Measurements from ENCODE around the gene ANKS6. TPM values are rescaled to one million over a fixed set of nuclear protein-coding genes. Genes with fewer than 3 reads are reported as not detected.

Gene ANKS6
- total and polyA plus RNA-seq, 9 of the 15 experiments (the other 6 are each of a cell fraction or from before 2014, with no cell fraction given) = 9.9 to 74.5 (median 36.9) TPM

DNA sequence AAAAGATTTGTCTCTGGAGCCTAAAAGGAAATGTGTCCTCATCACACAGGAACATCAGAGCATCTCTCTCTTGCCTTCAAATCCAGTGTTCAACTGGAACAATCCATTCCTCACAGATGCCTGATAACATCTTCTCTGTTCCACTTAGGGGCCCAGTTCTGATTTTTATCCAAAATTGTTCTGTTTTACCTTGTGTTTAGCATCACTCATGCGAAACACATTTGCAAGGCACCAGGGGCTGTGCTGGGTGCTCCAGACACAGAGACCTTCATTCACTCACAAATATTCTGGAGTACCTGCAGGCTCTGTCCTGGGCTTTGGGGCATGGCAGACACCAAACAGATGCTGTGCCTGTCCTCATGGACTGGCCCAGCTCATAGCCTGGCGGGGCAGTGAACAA, 101.4 kb downstream of the ANKS6 start:
- H3K79me2 ChIP-seq (ENCODE audit: control insufficient read depth, insufficient read depth, low read length) = no peaks in the 10 kb centered on the region
- WGBS (ENCODE audit: insufficient coverage, low coverage, missing lambda C conversion rate) = 6% methylated on average over 2 of the region's 2 CpGs
- no peak overlapping the region for H2AFZ ChIP-seq (ENCODE audit: low read depth, low read length)
- in situ Hi-C loops (cut with MboI) (no loop called here), intact Hi-C loops (cut with micrococcal nuclease) (no loop called here)
- peaks cover 33 to 71% of the 10 kb centered on the region in 2 experiments; a peak in 4 of 5 replicates for H3K27me3 ChIP-seq (ENCODE audit: control insufficient read depth in 2 of 2, insufficient read depth in 2 of 2, low read length in 2 of 2)
- no peaks in the 10 kb centered on the region for H3K4me1 ChIP-seq (replicated peaks in 1 of 2; ENCODE audit: control insufficient read depth in 2 of 2, insufficient read depth in 2 of 2, low read length in 2 of 2)
- BruUV-seq (replicated peaks) = no TSS peak
- H3K36me3 ChIP-seq (ENCODE audit: control insufficient read depth, insufficient read depth, low read length) = no peaks in the 10 kb centered on the region
- H3K4me3 ChIP-seq = no peak overlapping the region
- CTCF ChIA-PET (ENCODE audit: low intra/inter-chr PET ratio) = no interaction called here
- FAIRE-seq (no peak), DNase-seq (ENCODE audit: extremely low read depth in 1 of 4, low spot score in 3 of 4) (no peak), ATAC-seq (no peak)
- 0 out of 2 replicates have a peak, but pooled peaks cover 3% of the 10 kb centered on the region for H4K20me1 ChIP-seq (replicated peaks; ENCODE audit: control insufficient read depth, insufficient read depth, low read length)
- TF ChIP-seq ZNF830 (CRISPR knock-in tag; IDR thresholded peaks at IDR 0.05) (no peak), HNRNPK (IDR thresholded peaks at IDR 0.05; ENCODE audit: low read depth, low read length, poor library complexity, severe bottlenecking) (no peak), MEIS2 (IDR thresholded peaks at IDR 0.05; ENCODE audit: partially characterized antibody) (no peak), ZNF695 (CRISPR knock-in tag; IDR thresholded peaks at IDR 0.05) (no peak), CBFA2T2 (conservative IDR thresholded peaks at IDR 0.05) (no peak), ZNF274 (IDR thresholded peaks at IDR 0.05; ENCODE audit: borderline replicate concordance, low read depth, low read length) (no peak), MIER1 (IDR thresholded peaks at IDR 0.05; ENCODE audit: low read depth) (no peak), COPS2 (conservative IDR thresholded peaks at IDR 0.05) (no peak), DIDO1 (tag; IDR thresholded peaks at IDR 0.05; ENCODE audit: low read depth) (no peak)
- TF ChIP-seq, protein P1, sequence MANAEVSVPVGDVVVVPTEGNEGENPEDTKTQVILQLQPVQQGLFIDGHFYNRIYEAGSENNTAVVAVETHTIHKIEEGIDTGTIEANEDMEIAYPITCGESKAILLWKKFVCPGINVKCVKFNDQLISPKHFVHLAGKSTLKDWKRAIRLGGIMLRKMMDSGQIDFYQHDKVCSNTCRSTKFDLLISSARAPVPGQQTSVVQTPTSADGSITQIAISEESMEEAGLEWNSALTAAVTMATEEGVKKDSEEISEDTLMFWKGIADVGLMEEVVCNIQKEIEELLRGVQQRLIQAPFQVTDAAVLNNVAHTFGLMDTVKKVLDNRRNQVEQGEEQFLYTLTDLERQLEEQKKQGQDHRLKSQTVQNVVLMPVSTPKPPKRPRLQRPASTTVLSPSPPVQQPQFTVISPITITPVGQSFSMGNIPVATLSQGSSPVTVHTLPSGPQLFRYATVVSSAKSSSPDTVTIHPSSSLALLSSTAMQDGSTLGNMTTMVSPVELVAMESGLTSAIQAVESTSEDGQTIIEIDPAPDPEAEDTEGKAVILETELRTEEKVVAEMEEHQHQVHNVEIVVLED (CRISPR knock-in tag; IDR thresholded peaks at IDR 0.05) = no peak
- TF ChIP-seq, protein P2, sequence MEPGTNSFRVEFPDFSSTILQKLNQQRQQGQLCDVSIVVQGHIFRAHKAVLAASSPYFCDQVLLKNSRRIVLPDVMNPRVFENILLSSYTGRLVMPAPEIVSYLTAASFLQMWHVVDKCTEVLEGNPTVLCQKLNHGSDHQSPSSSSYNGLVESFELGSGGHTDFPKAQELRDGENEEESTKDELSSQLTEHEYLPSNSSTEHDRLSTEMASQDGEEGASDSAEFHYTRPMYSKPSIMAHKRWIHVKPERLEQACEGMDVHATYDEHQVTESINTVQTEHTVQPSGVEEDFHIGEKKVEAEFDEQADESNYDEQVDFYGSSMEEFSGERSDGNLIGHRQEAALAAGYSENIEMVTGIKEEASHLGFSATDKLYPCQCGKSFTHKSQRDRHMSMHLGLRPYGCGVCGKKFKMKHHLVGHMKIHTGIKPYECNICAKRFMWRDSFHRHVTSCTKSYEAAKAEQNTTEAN (CRISPR knock-in tag; IDR thresholded peaks at IDR 0.05) = no peak
- TF ChIP-seq, protein P3, sequence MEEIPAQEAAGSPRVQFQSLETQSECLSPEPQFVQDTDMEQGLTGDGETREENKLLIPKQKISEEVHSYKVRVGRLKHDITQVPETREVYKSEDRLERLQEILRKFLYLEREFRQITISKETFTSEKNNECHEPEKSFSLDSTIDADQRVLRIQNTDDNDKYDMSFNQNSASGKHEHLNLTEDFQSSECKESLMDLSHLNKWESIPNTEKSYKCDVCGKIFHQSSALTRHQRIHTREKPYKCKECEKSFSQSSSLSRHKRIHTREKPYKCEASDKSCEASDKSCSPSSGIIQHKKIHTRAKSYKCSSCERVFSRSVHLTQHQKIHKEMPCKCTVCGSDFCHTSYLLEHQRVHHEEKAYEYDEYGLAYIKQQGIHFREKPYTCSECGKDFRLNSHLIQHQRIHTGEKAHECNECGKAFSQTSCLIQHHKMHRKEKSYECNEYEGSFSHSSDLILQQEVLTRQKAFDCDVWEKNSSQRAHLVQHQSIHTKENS (CRISPR knock-in tag; IDR thresholded peaks at IDR 0.05) = no peak
- TF ChIP-seq, protein P4, sequence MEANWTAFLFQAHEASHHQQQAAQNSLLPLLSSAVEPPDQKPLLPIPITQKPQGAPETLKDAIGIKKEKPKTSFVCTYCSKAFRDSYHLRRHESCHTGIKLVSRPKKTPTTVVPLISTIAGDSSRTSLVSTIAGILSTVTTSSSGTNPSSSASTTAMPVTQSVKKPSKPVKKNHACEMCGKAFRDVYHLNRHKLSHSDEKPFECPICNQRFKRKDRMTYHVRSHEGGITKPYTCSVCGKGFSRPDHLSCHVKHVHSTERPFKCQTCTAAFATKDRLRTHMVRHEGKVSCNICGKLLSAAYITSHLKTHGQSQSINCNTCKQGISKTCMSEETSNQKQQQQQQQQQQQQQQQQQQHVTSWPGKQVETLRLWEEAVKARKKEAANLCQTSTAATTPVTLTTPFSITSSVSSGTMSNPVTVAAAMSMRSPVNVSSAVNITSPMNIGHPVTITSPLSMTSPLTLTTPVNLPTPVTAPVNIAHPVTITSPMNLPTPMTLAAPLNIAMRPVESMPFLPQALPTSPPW (CRISPR knock-in tag; IDR thresholded peaks at IDR 0.05) = no peak
- no peaks in the 10 kb centered on the region for H3K9me3 ChIP-seq (replicated peaks; ENCODE audit: control insufficient read depth, insufficient read depth, low read depth, low read length)
- H3K27ac ChIP-seq (ENCODE audit: extremely low read depth, low read depth, low read length) = no peak overlapping the region
- H3K9ac ChIP-seq (ENCODE audit: insufficient read depth in 1 of 2, low read depth in 2 of 2, low read length in 2 of 2) = no peak overlapping the region
- POLR2A ChIA-PET = no interaction called here
- no peaks in the 10 kb centered on the region for H3K9me1 ChIP-seq (ENCODE audit: control insufficient read depth, insufficient read depth, low read length)
- H3K4me2 ChIP-seq (ENCODE audit: insufficient read depth, low read length) = no peak overlapping the region

All from K562 (cell line).